Sigmoid colon (tissue), 7 donors: ENCODE data around the gene TBXA2R. TPM values are rescaled to one million over a fixed set of nuclear protein-coding genes. Genes with fewer than 3 reads are reported as not detected.

ENCODE experiments used
- DNase-seq: peaks from one replicate; pipeline ENCODE4 v3.0.0-alpha.2; 2019
- H3K27ac ChIP-seq, 4 donors: fragments of 200-600 bp; sonication (generic); one replicate each; pipeline ENCODE4 v1.5.1; 2016 to 2019; ENCODE audit warnings: mild to moderate bottlenecking in 1 of 4
- H3K27me3 ChIP-seq, 3 donors: fragments of 200-600 bp; sonication (generic); one replicate each; pipeline ENCODE4 v1.5.1; 2019; ENCODE audit warnings: mild to moderate bottlenecking in 1 of 3
- H3K36me3 ChIP-seq, 4 donors: fragments of 200-600 bp; sonication (generic); one replicate each; pipeline ENCODE4 v1.5.1; 2016 to 2019
- H3K4me1 ChIP-seq, 4 donors: fragments of 200-600 bp; sonication (generic); one replicate each; pipeline ENCODE4 v1.5.1; 2017 to 2019
- H3K4me3 ChIP-seq, 4 donors: fragments of 200-600 bp; sonication (generic); one replicate each; pipeline ENCODE4 v1.5.1; 2017 to 2019; ENCODE audit warnings: mild to moderate bottlenecking in 2 of 4, moderate library complexity in 1 of 4
- H3K9me3 ChIP-seq, 4 donors: fragments of 200-600 bp in 3 of 4; sonication (generic) in 3 of 4; one replicate each; pipeline versions ENCODE4 v1.5.1 to v1.6.1; 2013 to 2019
- CTCF ChIP-seq, 4 experiments: fragments of 450-650 bp in 3 of 4; fragments of 200-600 bp in 1 of 4; IDR thresholded peaks; one replicate each; pipeline ENCODE4 v1.5.1; 2016 to 2019; ENCODE audit warnings: antibody characterized with exemption in 4 of 4, mild to moderate bottlenecking in 3 of 4, moderate library complexity in 2 of 4
- EP300 ChIP-seq, 4 donors: sonication (generic); formaldehyde crosslinking; IDR thresholded peaks; one replicate each; pipeline ENCODE4 v1.6.1; 2017; ENCODE audit warnings: antibody characterized with exemption in 4 of 4
- POLR2A ChIP-seq, 2 donors: fragments of 450-650 bp; IDR thresholded peaks; one replicate each; pipeline ENCODE4 v1.6.1; 2016; ENCODE audit warnings: antibody characterized with exemption in 2 of 2, mild to moderate bottlenecking in 2 of 2, moderate library complexity in 2 of 2
- POLR2AphosphoS5 ChIP-seq, 4 donors: sonication (generic); formaldehyde crosslinking; IDR thresholded peaks; one replicate each; pipeline ENCODE4 v1.6.1; 2017; ENCODE audit warnings: antibody characterized with exemption in 4 of 4
- whole genome bisulfite sequencing, 2 donors: extraction: QIAGEN DNeasy Blood & Tissue Kit; methylation state at CpG; one replicate each; pipeline ENCODE4 v1.1.7; 2013; 5-methylcytosine and 5-hydroxymethylcytosine counted together
- intact Hi-C: fragments of 100-400 bp; cut with DNase I; formaldehyde crosslinking; loops from one replicate; pipeline ENCODE4 v1.15.1; 2023
- polyA plus RNA-seq, 3 donors: library from polyadenylated mRNA; stranded (reverse); fragments of 200-250 nt; gene quantifications; one replicate each; pipeline ENCODE4 v1.2.3, GENCODE V29; 2013
- total RNA-seq, 4 donors: library from RNA; depleted of rRNA; stranded (reverse); fragments of >200 nt; gene quantifications; one replicate each; pipeline ENCODE4 v1.1.0, GENCODE V29; 2016
- donor health status: healthy with polysubstance abuse.
- donor health status: Bipolar disorder and iron deficiency.
- donor health status: healthy.

The TBXA2R gene
- total and polyA plus RNA-seq, 7 donors, result 0.36 to 3.6 (median 0.76) TPM; not detected in 1

GRCh38 chr19:3643674-3644313, 37.1 kb upstream of the TBXA2R start:
- H3K27ac ChIP-seq, result no peak overlapping the region
- 93 to 94% methylated on average over 28 of the region's 28 CpGs for WGBS, 2 donors

GRCh38 chr19:3642987-3643673, 36.5 kb upstream of the TBXA2R start:
- intact Hi-C loops, result no loop called here
- Histone ChIP-seq H3K4me1 (no peaks in the 10 kb centered on the region), H3K27me3 (no peaks in the 10 kb centered on the region), H3K4me3 (no peak overlapping the region), H3K27ac (no peak overlapping the region), H3K9me3 (no peaks in the 10 kb centered on the region), H3K36me3 (peaks cover 14 to 100% (median 76%) of the 10 kb centered on the region in 4 donors)
- no peak for DNase-seq
- TF ChIP-seq POLR2AphosphoS5 (IDR thresholded peaks at IDR 0.05) (no peak), EP300 (IDR thresholded peaks at IDR 0.05) (no peak), CTCF (IDR thresholded peaks at IDR 0.05) (no peak), POLR2A (IDR thresholded peaks at IDR 0.05) (no peak)
- WGBS, 2 donors, result 90 to 94% methylated on average over 36 of the region's 36 CpGs

More at GRCh38 chr19:3643674-3644313, 37.1 kb upstream of the TBXA2R start:
- TF ChIP-seq CTCF (IDR thresholded peaks at IDR 0.05) (no peak), POLR2AphosphoS5 (IDR thresholded peaks at IDR 0.05) (no peak), EP300 (IDR thresholded peaks at IDR 0.05) (no peak), POLR2A (IDR thresholded peaks at IDR 0.05) (no peak)
- Histone ChIP-seq H3K36me3 (peaks cover 7 to 100% (median 72%) of the 10 kb centered on the region in 4 donors), H3K9me3 (no peaks in the 10 kb centered on the region), H3K4me3 (no peak overlapping the region), H3K27me3 (no peaks in the 10 kb centered on the region), H3K4me1 (no peaks in the 10 kb centered on the region)
- intact Hi-C loops, result no loop called here
- no peak for DNase-seq

GRCh38 chr19:3642296-3642695, 35.6 kb upstream of the TBXA2R start:
- WGBS, 2 donors, result 94% methylated on average over 17 of the region's 17 CpGs
- Histone ChIP-seq H3K36me3 (peaks cover 18 to 100% (median 78%) of the 10 kb centered on the region in 4 donors), H3K4me1 (no peaks in the 10 kb centered on the region), H3K27me3 (no peaks in the 10 kb centered on the region), H3K27ac (no peak overlapping the region), H3K4me3 (no peak overlapping the region), H3K9me3 (no peaks in the 10 kb centered on the region)
- intact Hi-C loops, result no loop called here
- TF ChIP-seq EP300 (IDR thresholded peaks at IDR 0.05) (no peak), POLR2AphosphoS5 (IDR thresholded peaks at IDR 0.05) (no peak), CTCF (IDR thresholded peaks at IDR 0.05) (no peak), POLR2A (IDR thresholded peaks at IDR 0.05) (no peak)
- no peak for DNase-seq

- H3K27ac ChIP-seq, result no peak overlapping the region
- H3K27me3 ChIP-seq, result no peaks in the 10 kb centered on the region
- intact Hi-C loops, result no loop called here
- no peaks in the 10 kb centered on the region for H3K9me3 ChIP-seq
- TF ChIP-seq POLR2A (IDR thresholded peaks at IDR 0.05), result no peak
- no peak for TF ChIP-seq CTCF (IDR thresholded peaks at IDR 0.05)
- TF ChIP-seq EP300 (IDR thresholded peaks at IDR 0.05), result no peak
- no peak for TF ChIP-seq POLR2AphosphoS5 (IDR thresholded peaks at IDR 0.05)
- H3K36me3 ChIP-seq, result peaks cover 21 to 100% (median 79%) of the 10 kb centered on the region in 4 donors
- no peak overlapping the region for H3K4me3 ChIP-seq
- H3K4me1 ChIP-seq, result no peaks in the 10 kb centered on the region
- no peak for DNase-seq
- WGBS, 2 donors, result 95 to 97% methylated on average over 28 of the region's 28 CpGs
Observed at GRCh38 chr19:3641515-3642269, 35.0 kb upstream of the TBXA2R start.
